H9 (cell line): ENCODE results near the gene ZNF366. TPM values are rescaled to one million over a fixed set of nuclear protein-coding genes. Genes with fewer than 3 reads are reported as not detected.

Experiments used
- DNase-seq: peaks from one replicate; pipeline ENCODE4 v3.0.0-alpha.2; 2017
- H2AFZ ChIP-seq: one replicate; pipeline ENCODE4 v1.6.1; 2013; ENCODE audit warnings: mild to moderate bottlenecking, low read length, control low read depth, moderate library complexity
- H2AK5ac ChIP-seq: 2 replicates; pipeline ENCODE4 v1.6.1; 2013; ENCODE audit warnings: low read length, control low read depth, mixed read lengths; ENCODE audit not compliant: insufficient read length
- H2BK120ac ChIP-seq: one replicate; pipeline ENCODE4 v1.6.1; 2013; ENCODE audit warnings: low read depth, mild to moderate bottlenecking, low read length, control low read depth, inconsistent platforms; ENCODE audit not compliant: poor library complexity, severe bottlenecking
- H2BK12ac ChIP-seq: 2 replicates; pipeline ENCODE4 v1.6.1; 2013; ENCODE audit warnings: low read length, control low read depth, mixed read lengths, low read depth; ENCODE audit not compliant: insufficient read length
- H2BK15ac ChIP-seq: 2 replicates; pipeline ENCODE4 v1.6.1; 2013; ENCODE audit warnings: low read depth, low read length, control low read depth
- H2BK20ac ChIP-seq: one replicate; pipeline ENCODE4 v1.6.1; 2013; ENCODE audit warnings: low read depth, mild to moderate bottlenecking, low read length, control low read depth, inconsistent platforms; ENCODE audit not compliant: poor library complexity, severe bottlenecking
- H2BK5ac ChIP-seq: 2 replicates; pipeline ENCODE4 v1.6.1; 2013; ENCODE audit warnings: low read length, control low read depth, mixed read lengths; ENCODE audit not compliant: insufficient read length
- H3K14ac ChIP-seq: 2 replicates; pipeline ENCODE4 v1.6.1; 2013; ENCODE audit warnings: low read length, control low read depth; ENCODE audit not compliant: insufficient read depth
- H3K18ac ChIP-seq: 2 replicates; pipeline ENCODE4 v1.6.1; 2013; ENCODE audit warnings: low read depth, mild to moderate bottlenecking, mixed read lengths, low read length, control low read depth; ENCODE audit not compliant: insufficient read length
- H3K23ac ChIP-seq: 2 replicates; pipeline ENCODE4 v1.6.1; 2013; ENCODE audit warnings: low read length, control low read depth, mixed read lengths, low read depth; ENCODE audit not compliant: insufficient read length
- H3K23me2 ChIP-seq: 2 replicates; pipeline ENCODE4 v1.6.1; 2013; ENCODE audit warnings: low read depth, mild to moderate bottlenecking, mixed read lengths, low read length, control low read depth; ENCODE audit not compliant: insufficient read length, poor library complexity, severe bottlenecking
- H3K27ac ChIP-seq: 2 replicates; pipeline ENCODE4 v1.5.1; 2013; ENCODE audit warnings: low read length, control low read depth, mixed read lengths, low read depth; ENCODE audit not compliant: insufficient read length
- H3K27me3 ChIP-seq: 2 replicates; pipeline ENCODE4 v1.6.1; 2013; ENCODE audit warnings: low read length, control low read depth, inconsistent platforms; ENCODE audit not compliant: insufficient read depth
- H3K4ac ChIP-seq: 2 replicates; pipeline ENCODE4 v1.6.1; 2013; ENCODE audit warnings: low read depth, mild to moderate bottlenecking, control low read depth, inconsistent platforms, low read length, moderate library complexity
- H3K4me1 ChIP-seq: 2 replicates; pipeline ENCODE4 v1.6.1; 2013; ENCODE audit warnings: low read length, control low read depth, inconsistent platforms; ENCODE audit not compliant: insufficient read depth
- H3K4me2 ChIP-seq: 2 replicates; pipeline ENCODE4 v1.6.1; 2013; ENCODE audit warnings: low read length, control low read depth, mixed read lengths; ENCODE audit not compliant: insufficient read length, insufficient read depth
- H3K56ac ChIP-seq: 2 replicates; pipeline ENCODE4 v1.6.1; 2013; ENCODE audit warnings: low read depth, mild to moderate bottlenecking, mixed read lengths, low read length, control low read depth; ENCODE audit not compliant: insufficient read length
- H3K79me1 ChIP-seq: 2 replicates; pipeline ENCODE4 v1.6.1; 2013; ENCODE audit warnings: low read depth, mild to moderate bottlenecking, moderate library complexity, low read length, control low read depth, inconsistent platforms; ENCODE audit not compliant: insufficient read depth, poor library complexity, severe bottlenecking
- H3K79me2 ChIP-seq: 2 replicates; pipeline ENCODE4 v1.6.1; 2013; ENCODE audit warnings: low read length, control low read depth, inconsistent platforms; ENCODE audit not compliant: insufficient read depth
- H3K9ac ChIP-seq: 2 replicates; pipeline ENCODE4 v1.6.1; 2013; ENCODE audit warnings: low read length, control low read depth, mixed read lengths; ENCODE audit not compliant: insufficient read length; ENCODE audit errors: extremely low read depth
- H3K9me3 ChIP-seq: one replicate; pipeline ENCODE4 v1.6.1; 2013; ENCODE audit warnings: low read depth, low read length, inconsistent platforms; ENCODE audit not compliant: control insufficient read depth
- H3T11ph ChIP-seq: one replicate; pipeline ENCODE4 v1.6.1; 2013; ENCODE audit warnings: mild to moderate bottlenecking, low read length, control low read depth, inconsistent platforms
- H4K20me1 ChIP-seq: one replicate; pipeline ENCODE4 v1.6.1; 2013; ENCODE audit not compliant: control insufficient read depth, insufficient read length, insufficient read depth
- H4K5ac ChIP-seq: 2 replicates; pipeline ENCODE4 v1.6.1; 2013; ENCODE audit warnings: low read depth, mild to moderate bottlenecking, mixed read lengths, low read length, control low read depth; ENCODE audit not compliant: insufficient read length
- H4K8ac ChIP-seq: replicated peaks from 2 replicates; pipeline ENCODE4 v1.6.1; 2013; ENCODE audit warnings: low read length, control low read depth, mixed read lengths, low read depth; ENCODE audit not compliant: insufficient read length
- H4K91ac ChIP-seq: 2 replicates; pipeline ENCODE4 v1.6.1; 2013; ENCODE audit warnings: low read depth, mild to moderate bottlenecking, moderate library complexity, mixed read lengths, low read length, control low read depth; ENCODE audit not compliant: insufficient read length
- H3K27ac Mint-ChIP-seq, 3 experiments: 2 replicates in 2 of 3; 3 replicates in 1 of 3; pipeline ENCODE4 v1.8.0; 2020 to 2021; ENCODE audit warnings: mixed read lengths in 3 of 3, mild to moderate bottlenecking in 1 of 3, moderate library complexity in 1 of 3
- H3K27me3 Mint-ChIP-seq: 2 replicates; pipeline ENCODE4 v1.8.0; 2021; ENCODE audit warnings: low read depth, mild to moderate bottlenecking, moderate library complexity, mixed read lengths
- H3K36me3 Mint-ChIP-seq, 3 experiments: 2 replicates in 2 of 3; 3 replicates in 1 of 3; pipeline ENCODE4 v1.8.0; 2020 to 2021; ENCODE audit warnings: low read depth in 3 of 3, mixed read lengths in 3 of 3; ENCODE audit not compliant: insufficient read depth in 1 of 3
- H3K4me1 Mint-ChIP-seq, 2 experiments: 2 replicates each; pipeline ENCODE4 v1.8.0; 2020; ENCODE audit warnings: mixed read lengths in 2 of 2
- H3K4me3 Mint-ChIP-seq, 2 experiments: 2 replicates in 1 of 2; 3 replicates in 1 of 2; pipeline ENCODE4 v1.8.0; 2020 to 2021; ENCODE audit warnings: mild to moderate bottlenecking in 2 of 2, mixed read lengths in 2 of 2, moderate library complexity in 1 of 2
- H3K9me3 Mint-ChIP-seq, 2 experiments: 2 replicates in 1 of 2; 3 replicates in 1 of 2; pipeline ENCODE4 v1.8.0; 2020; ENCODE audit warnings: mild to moderate bottlenecking in 2 of 2, mixed read lengths in 2 of 2, moderate library complexity in 1 of 2
- WGBS: extraction: QIAGEN DNeasy Blood & Tissue Kit; methylation state at CpG from one replicate; pipeline ENCODE4 v1.1.7; 2013; ENCODE audit warnings: missing lambda C conversion rate, low lambda C conversion rate, mixed read lengths; ENCODE audit not compliant: insufficient read length; ENCODE audit errors: extremely low coverage; 5-methylcytosine and 5-hydroxymethylcytosine counted together
- total RNA-seq: library from RNA; stranded (reverse); gene quantifications from 2 replicates; pipeline ENCODE4 v1.2.1, GENCODE V29; 2021
- TF ChIP-seq, protein P1 (sequence below): fragments of 200-600 bp; sonication (generic); conservative IDR thresholded peaks from 3 replicates; pipeline ENCODE4 v1.8.0; 2021; ENCODE audit warnings: antibody characterized with exemption, mild to moderate bottlenecking

The ZNF366 gene
- total RNA-seq, 1 experiment from 2014 or later = not detected

DNA sequence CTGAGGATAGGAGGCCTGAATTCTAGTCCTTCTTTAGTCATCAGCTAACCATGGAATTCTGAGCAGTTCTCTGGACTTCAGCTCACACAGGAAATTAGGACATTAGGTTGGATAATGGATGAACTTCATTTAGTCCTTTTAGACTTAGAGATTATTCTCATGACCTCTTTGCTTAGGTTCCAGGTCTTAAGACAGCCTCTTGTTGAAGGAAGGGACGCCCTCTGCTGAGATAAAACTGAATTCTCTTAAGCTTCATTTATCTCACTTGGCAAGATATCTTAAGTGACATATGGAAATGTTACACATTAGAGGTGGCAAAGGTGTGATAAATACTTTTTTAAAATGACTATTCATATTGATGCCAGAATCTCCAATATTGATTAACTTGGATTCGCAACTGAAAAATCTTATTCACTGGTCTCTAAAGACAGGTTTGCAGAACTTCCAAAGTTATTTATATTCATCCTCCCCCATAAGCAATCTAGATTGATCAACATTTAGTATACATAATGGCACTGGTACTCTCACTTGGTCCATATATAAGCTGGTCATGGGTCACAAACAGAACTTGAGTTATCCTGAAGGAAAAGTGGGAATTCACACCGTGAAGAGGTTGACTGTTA is 16.9 kb upstream of the ZNF366 start:
- Histone ChIP-seq H4K5ac (no peak overlapping the region), H3K4ac (no peak overlapping the region), H2BK120ac (no peak overlapping the region), H3K79me2 (no peaks in the 10 kb centered on the region), H2BK12ac (no peak overlapping the region), H3K14ac (no peak overlapping the region), H4K8ac (no peak overlapping the region), H2BK20ac (no peak overlapping the region), H2AFZ (no peak overlapping the region), H3K4me2 (no peak overlapping the region), H2BK5ac (no peak overlapping the region), H3K23ac (no peak overlapping the region), H3K79me1 (no peaks in the 10 kb centered on the region), H4K91ac (no peak overlapping the region), H3K4me1 (no peaks in the 10 kb centered on the region), H2BK15ac (no peak overlapping the region), H3K56ac (no peak overlapping the region), H3K9me3 (no peaks in the 10 kb centered on the region), H3K27me3 (no peaks in the 10 kb centered on the region), H3K18ac (no peak overlapping the region), H3K9ac (no peak overlapping the region), H3K23me2 (no peaks in the 10 kb centered on the region), H4K20me1 (no peaks in the 10 kb centered on the region), H3K27ac (no peak overlapping the region), H3T11ph (no peak overlapping the region), H2AK5ac (no peak overlapping the region)
- DNase-seq = no peak
- Mint-ChIP-seq H3K27ac (no peak overlapping the region), H3K27me3 (no peaks in the 10 kb centered on the region), H3K9me3 (peaks cover 5 to 6% of the 10 kb centered on the region in 2 experiments), H3K36me3 (no peaks in the 10 kb centered on the region; a peak in 1 of 7 replicates), H3K4me1 (no peaks in the 10 kb centered on the region), H3K4me3 (no peak overlapping the region)
- WGBS = no CpG with 5 or more reads among the region's 3 CpGs
- TF ChIP-seq, protein P1, sequence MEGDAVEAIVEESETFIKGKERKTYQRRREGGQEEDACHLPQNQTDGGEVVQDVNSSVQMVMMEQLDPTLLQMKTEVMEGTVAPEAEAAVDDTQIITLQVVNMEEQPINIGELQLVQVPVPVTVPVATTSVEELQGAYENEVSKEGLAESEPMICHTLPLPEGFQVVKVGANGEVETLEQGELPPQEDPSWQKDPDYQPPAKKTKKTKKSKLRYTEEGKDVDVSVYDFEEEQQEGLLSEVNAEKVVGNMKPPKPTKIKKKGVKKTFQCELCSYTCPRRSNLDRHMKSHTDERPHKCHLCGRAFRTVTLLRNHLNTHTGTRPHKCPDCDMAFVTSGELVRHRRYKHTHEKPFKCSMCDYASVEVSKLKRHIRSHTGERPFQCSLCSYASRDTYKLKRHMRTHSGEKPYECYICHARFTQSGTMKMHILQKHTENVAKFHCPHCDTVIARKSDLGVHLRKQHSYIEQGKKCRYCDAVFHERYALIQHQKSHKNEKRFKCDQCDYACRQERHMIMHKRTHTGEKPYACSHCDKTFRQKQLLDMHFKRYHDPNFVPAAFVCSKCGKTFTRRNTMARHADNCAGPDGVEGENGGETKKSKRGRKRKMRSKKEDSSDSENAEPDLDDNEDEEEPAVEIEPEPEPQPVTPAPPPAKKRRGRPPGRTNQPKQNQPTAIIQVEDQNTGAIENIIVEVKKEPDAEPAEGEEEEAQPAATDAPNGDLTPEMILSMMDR = peak; percentile 75
